HG02870 (cell line): ENCODE measurements around the gene FIGN.

ENCODE experiments used
- ATAC-seq: cut with Tn5 transposase; IDR thresholded peaks from one replicate; pipeline ENCODE4 v1.9.1; 2021; ENCODE audit warnings: mild to moderate bottlenecking, moderate library complexity; ENCODE audit not compliant: unreplicated experiment

Gene FIGN, protein sequence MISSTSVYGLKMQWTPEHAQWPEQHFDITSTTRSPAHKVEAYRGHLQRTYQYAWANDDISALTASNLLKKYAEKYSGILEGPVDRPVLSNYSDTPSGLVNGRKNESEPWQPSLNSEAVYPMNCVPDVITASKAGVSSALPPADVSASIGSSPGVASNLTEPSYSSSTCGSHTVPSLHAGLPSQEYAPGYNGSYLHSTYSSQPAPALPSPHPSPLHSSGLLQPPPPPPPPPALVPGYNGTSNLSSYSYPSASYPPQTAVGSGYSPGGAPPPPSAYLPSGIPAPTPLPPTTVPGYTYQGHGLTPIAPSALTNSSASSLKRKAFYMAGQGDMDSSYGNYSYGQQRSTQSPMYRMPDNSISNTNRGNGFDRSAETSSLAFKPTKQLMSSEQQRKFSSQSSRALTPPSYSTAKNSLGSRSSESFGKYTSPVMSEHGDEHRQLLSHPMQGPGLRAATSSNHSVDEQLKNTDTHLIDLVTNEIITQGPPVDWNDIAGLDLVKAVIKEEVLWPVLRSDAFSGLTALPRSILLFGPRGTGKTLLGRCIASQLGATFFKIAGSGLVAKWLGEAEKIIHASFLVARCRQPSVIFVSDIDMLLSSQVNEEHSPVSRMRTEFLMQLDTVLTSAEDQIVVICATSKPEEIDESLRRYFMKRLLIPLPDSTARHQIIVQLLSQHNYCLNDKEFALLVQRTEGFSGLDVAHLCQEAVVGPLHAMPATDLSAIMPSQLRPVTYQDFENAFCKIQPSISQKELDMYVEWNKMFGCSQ

DNA sequence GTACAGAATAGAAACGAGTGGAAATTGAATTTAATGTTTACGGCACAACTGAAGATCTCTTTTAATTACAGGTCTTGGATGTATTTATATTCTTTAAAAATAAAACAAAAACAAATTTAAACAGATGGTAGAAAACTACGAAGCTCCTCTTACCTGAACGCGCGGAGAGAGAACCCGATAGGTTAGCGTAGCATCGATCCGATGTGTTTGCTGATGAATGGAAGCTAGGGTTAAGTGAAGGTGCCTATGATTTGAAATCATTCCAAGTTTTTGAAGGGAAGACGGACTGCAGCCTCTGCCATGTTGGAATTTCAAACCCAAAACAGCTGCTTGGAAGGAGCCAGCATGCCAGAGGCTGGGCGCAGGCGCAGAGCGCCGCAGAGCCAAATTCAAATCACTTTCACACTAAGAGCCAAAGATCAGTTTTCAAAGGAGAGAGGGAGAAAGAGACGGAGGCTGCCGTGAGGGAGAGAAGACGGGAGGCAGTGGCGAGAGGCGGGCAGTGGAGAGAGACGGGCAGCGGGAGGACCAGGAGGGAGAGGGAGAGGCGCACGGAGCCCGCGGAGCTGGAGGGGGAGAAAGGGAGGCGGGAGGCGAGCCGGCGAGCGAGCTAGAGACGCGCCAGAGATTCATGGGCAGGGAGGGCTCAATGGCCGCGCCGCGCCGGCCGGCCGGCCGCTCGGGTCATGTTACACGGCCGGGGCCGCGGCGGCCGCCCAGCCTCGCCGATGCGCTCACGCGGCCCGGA, at the start of gene FIGN:
Gene FIGN, minus strand, starts transcription at position 324 of the 748 bp plus-strand sequence. CDS start 1,081 bp downstream, outside the sequence.
- no peak for ATAC-seq

GRCh38 chr2:163785162-163785561, 49.4 kb upstream of the FIGN start:
- no peak for ATAC-seq

- no peak for ATAC-seq
Measured at GRCh38 chr2:163779970-163780597, 44.3 kb upstream of the FIGN start.

DNA sequence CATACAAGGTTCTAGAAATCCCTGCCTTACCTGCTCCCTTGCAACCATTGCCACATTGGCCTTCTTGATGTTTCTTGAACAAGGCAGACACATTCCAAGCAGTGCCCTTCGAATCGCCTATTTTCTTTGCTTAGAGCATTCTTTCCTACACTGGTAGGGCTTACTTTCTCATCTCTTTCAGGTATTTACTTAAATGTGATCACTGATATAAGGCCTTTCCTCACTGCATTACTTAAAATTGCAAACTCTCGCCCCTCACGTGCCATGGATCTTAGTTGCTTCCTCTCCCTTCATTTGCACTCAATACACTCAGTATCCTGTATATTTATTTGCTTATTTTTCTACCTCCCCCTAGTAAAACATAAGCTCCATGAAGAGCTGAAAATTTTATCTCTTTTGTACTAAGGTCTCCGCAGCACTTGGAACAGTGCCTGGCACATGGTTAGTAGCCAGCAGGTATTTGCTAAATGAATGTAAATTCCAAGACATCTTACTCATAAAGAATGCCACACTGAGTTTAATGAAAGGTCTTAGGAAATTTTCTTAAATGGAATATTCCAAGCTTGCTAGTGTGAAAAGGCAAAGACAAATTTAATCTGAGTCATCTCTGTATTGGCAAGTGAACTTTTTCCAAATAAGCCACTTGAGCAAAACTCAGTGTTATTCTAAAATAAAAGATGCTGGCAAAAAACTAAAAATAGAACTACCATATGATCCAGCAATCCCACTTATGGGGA, 42.4 kb upstream of the FIGN start:
- ATAC-seq: no peak

GRCh38 chr2:163775304-163775703, 39.5 kb upstream of the FIGN start:
- no peak for ATAC-seq

DNA sequence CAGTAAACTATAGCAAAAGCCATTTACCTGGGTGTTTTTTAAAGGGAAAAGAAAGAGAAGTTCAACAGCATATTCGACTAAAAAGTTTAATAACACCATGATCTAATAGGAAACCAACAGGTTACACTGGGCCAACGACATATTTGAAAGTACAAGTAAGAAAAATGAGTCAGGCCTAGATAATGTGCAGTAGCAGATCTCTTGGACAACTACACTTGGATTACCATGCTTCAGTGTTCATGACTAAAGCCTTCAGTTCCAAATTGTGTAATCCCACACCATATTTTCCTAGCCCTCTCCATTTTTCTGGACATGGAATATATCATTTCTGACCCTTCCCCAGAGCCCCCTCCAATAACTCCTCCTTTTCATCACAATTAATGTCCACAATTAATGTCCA, 39.1 kb upstream of the FIGN start:
- no peak for ATAC-seq

- ATAC-seq: no peak
Measured at GRCh38 chr2:163773276-163773675, 37.5 kb upstream of the FIGN start.

DNA sequence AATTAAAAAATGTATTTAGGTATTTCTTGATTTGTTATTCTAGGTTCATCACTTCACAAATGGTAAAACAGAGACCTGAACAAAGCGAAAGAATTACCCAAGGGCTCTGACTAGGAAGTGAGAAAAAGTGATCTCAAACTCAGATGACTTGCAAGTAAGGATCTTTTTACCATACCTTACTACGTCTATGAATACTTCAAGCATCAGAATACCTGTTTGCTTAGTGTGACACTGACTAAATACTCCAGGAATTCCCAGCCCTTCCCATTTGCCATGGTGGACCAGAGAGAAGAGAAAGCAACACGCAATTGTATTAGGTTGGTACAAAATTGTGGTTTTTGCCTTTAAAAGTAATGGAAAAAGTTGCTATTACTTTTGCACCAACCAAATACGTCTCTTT, 35.8 kb upstream of the FIGN start:
- no peak for ATAC-seq

- ATAC-seq: no peak
Measured at GRCh38 chr2:163768881-163769695, 33.3 kb upstream of the FIGN start.

DNA sequence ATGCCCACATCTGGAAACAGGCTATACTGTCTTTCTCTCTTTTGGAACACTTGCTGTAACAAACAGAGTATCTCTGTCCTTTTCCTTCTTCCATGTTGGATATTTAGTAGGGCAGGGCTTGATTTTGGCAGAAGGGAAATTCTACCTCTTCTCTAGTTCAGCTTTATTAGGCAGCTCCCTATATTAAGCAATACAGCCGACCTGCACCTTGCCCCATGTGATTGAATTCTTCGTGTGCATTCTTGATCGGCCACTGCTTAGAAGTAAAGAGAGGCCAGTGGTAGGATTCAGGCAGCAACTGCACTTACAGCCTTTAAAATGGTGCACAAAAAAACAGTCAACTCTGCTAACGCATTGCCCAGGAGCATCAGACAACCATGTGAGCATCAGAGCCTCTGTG, 31.3 kb upstream of the FIGN start:
- no peak for ATAC-seq

GRCh38 chr2:163764566-163764965, 28.8 kb upstream of the FIGN start:
- no peak for ATAC-seq

DNA sequence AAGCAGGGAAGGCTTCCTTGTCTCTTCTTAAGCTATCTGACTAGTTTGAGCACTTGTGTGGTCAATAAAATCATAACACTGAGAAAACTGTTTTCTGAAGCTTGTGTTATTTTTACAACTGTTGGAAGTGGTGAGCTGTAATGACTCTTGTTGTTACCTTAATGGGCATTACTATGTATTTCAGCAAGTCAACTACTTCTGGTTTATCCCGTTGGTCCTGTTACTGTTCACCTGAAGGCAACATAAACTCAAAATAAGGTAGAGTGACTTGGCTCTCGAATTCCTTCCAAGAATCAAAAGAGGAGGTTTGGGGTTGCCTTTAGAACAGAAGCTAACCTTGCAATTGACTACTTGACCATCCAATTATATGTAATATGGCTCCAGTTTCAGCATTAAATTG, 23.2 kb upstream of the FIGN start:
- no peak for ATAC-seq

- ATAC-seq: no peak
Measured at GRCh38 chr2:163757814-163758213, 22.0 kb upstream of the FIGN start.

GRCh38 chr2:163756588-163756987, 20.8 kb upstream of the FIGN start:
- ATAC-seq: no peak

- ATAC-seq: no peak
Measured at GRCh38 chr2:163755366-163755765, 19.6 kb upstream of the FIGN start.

DNA sequence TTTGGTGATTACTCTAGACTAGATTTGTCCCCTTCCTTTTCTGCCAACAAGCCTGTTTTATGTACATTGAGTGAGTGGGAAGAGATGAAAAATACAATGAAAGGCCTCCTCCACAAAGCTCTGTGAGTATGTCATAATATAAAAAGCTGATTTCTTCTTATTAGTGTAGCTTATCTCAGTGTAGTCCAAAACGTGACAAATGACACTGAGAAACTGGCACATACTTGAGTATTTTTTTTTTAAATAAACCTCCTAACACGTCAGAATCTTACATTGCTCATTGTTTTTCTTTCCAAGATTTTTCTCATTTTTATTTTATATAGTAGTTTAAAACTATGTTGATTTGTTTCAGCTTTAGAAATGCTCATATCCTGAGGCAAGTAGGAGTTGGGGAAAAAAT, 17.9 kb upstream of the FIGN start:
- no peak for ATAC-seq

GRCh38 chr2:163752267-163752666, 16.5 kb upstream of the FIGN start:
- no peak for ATAC-seq

DNA sequence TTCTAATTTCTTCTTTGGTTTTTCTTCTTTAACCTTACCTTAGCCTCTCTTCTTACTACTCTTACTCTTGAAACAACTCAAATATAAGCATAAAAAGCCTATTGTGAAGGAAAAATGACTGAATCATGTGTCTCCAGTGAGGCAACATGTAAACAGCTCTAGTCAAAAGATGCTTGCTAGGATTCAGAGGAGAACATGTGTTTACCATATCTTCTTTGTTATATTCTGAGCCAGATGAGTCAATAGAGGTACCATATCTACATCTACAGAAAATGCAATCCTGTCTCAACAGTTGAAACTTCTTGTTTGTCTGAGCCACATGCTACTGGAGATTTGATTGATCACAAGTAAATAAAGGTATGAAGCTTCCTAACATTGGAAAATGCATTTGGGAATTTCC, 15.9 kb upstream of the FIGN start:
- ATAC-seq: no peak

DNA sequence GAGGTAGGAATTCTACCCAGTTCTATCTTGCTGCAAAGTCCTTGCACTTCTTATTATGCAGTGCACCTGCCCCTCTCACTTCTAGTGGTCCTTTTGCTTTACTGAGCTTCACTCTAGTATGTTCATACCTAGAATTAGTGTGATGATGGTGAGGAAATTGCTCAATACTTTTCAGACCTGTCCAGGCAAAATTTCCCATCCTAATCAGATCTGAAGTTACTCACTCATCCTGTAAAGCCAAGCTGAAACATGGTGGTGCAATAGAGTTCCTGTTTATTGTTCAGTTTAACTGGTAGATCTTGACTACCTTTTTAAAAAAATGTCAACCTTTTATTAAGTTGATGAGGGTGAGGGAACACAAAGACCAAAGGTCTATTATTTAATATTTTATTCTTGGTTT, 12.6 kb upstream of the FIGN start:
- no peak for ATAC-seq

DNA sequence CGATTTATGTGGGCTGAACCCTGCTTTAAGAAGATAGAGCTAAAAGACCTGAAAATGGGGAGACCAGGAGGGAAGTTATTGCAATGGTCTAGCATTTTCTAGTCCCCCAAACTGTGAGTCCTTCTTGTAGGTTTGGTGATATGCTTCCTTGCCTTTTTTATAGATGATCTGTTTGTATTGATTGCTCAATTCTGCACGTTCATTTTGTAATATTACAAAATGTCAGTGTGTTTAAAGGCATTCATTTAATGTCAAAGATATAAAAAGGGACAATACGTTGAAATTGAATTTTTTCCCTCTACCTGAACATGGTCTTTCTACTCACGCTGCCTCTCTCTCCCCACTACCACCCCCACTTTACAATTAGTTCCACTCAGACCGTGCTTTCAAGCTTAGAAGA, 5.6 kb upstream of the FIGN start:
- no peak for ATAC-seq
